ENCODE data around the gene ZRANB3. TPM values are rescaled to one million over a fixed set of nuclear protein-coding genes. Genes with fewer than 3 reads are reported as not detected.
A peak's percentile ranks its signal among the peaks of the same experiment; 100 is the strongest.

ZRANB3 gene
- total and polyA plus RNA-seq, 2 of the 13 experiments (the other 11 are each of a cell fraction or from before 2014, with no cell fraction given) = 5.8 to 25.2 TPM

DNA sequence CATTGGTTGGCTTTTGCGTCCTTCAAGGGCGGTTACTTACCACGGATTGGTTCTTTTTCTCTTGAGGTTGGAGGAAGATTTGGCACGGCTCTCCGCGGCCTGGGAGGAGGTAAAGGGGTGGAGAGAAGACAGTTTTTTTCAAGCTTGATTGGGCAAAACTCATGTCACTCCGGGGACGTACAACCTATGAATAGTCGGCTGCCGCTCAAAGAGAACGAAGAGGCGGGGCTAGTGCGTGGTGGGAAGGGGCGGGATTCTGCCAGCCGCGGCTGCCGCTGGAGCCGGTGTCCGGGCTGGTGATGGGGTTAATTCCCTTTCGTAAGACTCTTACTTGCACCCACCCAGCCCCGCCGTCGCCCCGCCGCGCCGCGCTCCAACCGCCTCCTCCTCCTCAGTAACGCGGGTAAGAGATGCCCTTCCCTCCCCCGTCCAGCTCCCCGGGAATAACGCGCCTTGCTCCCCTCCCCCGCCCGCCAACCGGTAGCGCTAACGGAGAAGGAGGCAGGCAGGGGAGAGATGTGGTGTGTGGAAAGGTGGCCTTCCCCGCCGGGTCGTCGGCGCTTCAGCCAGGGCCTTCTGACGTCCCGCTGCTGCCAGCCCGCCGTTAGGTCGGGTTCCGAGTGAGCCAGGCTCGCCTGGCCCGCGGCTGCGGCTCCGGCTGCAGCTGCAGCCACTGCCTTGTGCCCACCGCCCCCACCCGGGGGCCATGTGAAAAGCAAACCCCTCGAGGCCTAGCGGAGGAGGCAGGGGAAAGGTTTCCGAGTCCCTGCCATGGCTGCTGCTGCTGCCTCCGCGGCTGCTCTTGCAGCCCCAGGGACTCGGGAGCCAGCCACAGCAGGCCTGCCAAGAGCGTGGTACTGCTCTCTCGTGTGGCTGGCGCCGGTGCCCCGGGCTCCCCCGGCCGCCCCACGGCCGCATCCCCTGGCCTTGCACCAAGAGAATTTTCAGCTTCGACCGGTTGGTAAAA is 496 bp upstream of the ZRANB3 start, which contains the start of gene R3HDM1:
Gene R3HDM1 (plus strand): TSS at position 254 of the 967 bp plus-strand sequence. CDS start 73,362 bp downstream, outside the sequence.
- Histone ChIP-seq H3K9ac (ENCODE audit: insufficient read depth, low read depth, low read length) (peak within 1 kb of the TSS; percentile 94), H3K4me3 (replicated peaks in 1 of 3; ENCODE audit: insufficient read depth in 1 of 3, low read depth in 2 of 3, low read length in 3 of 3) (peak within 1 kb of the TSS; percentile 76 to 94 (median 87)), H3K4me1 (ENCODE audit: insufficient read depth, low read length) (peaks cover 56% of the 10 kb centered on the region), H3K36me3 (replicated peaks in 1 of 2; ENCODE audit: control insufficient read depth in 1 of 2, insufficient read depth in 2 of 2, low read length in 2 of 2) (no peaks in the 10 kb centered on the region), H3K27ac (ENCODE audit: extremely low read length, insufficient read depth, low read length) (peak within 1 kb of the TSS; percentile 95), H3K4me2 (ENCODE audit: low read depth, low read length) (peak within 1 kb of the TSS; percentile 87), H2AFZ (ENCODE audit: low read length) (peak within 1 kb of the TSS; percentile 98), H3K79me2 (ENCODE audit: insufficient read depth, low read length) (peaks cover 76% of the 10 kb centered on the region), H3K27me3 (ENCODE audit: control insufficient read depth in 1 of 2, insufficient read depth in 2 of 2, low read length in 2 of 2) (no peaks in the 10 kb centered on the region; a peak in 1 of 5 replicates), H3K9me3 (ENCODE audit: low read length) (no peaks in the 10 kb centered on the region), H4K20me1 (ENCODE audit: insufficient read depth, low read length) (no peaks in the 10 kb centered on the region)
- in situ Hi-C loops (cut with HindIII; ENCODE audit: extremely low pct_ligation_motif_present, low pct_unique_long_range_greater_than_20kb) = no loop called here
- ChIA-PET POLR2A (interaction anchor here (0.6 to 1.4 kb wide), 27 partner anchors 10 to 1119 kb away, joined by 3 to 15 read pairs (median 4); partner anchors contain the start of genes CCNT2 and UBXN4), CTCF (ENCODE audit: low intra/inter-chr PET ratio, low total read pairs) (no interaction called here)
- intact Hi-C loops (cut with micrococcal nuclease; ENCODE audit: unreplicated experiment) = loop anchor here (1.0 to 10.0 kb wide), 5 partner anchors 59 to 614 kb away; partner anchors contain the start of genes CCNT2 and UBXN4
- FAIRE-seq (peak; percentile 91), ATAC-seq (peak; percentile 89), DNase-seq (ENCODE audit: low spot score) (peak; percentile 100)
- WGBS (ENCODE audit: low lambda C conversion rate) = under 1% methylated on average over 54 of the region's 75 CpGs
- BruUV-seq (replicated peaks) = no TSS peak
- TF ChIP-seq, protein P1, sequence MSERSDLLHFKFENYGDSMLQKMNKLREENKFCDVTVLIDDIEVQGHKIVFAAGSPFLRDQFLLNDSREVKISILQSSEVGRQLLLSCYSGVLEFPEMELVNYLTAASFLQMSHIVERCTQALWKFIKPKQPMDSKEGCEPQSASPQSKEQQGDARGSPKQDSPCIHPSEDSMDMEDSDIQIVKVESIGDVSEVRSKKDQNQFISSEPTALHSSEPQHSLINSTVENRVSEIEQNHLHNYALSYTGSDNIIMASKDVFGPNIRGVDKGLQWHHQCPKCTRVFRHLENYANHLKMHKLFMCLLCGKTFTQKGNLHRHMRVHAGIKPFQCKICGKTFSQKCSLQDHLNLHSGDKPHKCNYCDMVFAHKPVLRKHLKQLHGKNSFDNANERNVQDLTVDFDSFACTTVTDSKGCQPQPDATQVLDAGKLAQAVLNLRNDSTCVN (CRISPR knock-in tag; IDR thresholded peaks at IDR 0.05; ENCODE audit: borderline replicate concordance) = no peak
- TF ChIP-seq ZNF556 (CRISPR knock-in tag; IDR thresholded peaks at IDR 0.05; ENCODE audit: borderline replicate concordance) (peak; percentile 94), SP140L (CRISPR knock-in tag; IDR thresholded peaks at IDR 0.05; ENCODE audit: borderline replicate concordance) (no peak), CEBPG (CRISPR knock-in tag; IDR thresholded peaks at IDR 0.05) (no peak), CAMTA2 (CRISPR knock-in tag; IDR thresholded peaks at IDR 0.05; ENCODE audit: borderline replicate concordance) (0 out of 2 replicates have a peak, but pooled peaks have one; percentile 87), ZNF572 (CRISPR knock-in tag; IDR thresholded peaks at IDR 0.05) (peak; percentile 95), MATR3 (CRISPR knock-in tag; IDR thresholded peaks at IDR 0.05) (no peak), ZNF33A (CRISPR knock-in tag; IDR thresholded peaks at IDR 0.05; ENCODE audit: borderline replicate concordance) (no peak), CBFB (CRISPR knock-in tag; IDR thresholded peaks at IDR 0.05) (no peak; the same call in 1 of the 2 replicates), ISX (CRISPR knock-in tag; conservative IDR thresholded peaks at IDR 0.05) (no peak), ZFAT (CRISPR knock-in tag; conservative IDR thresholded peaks at IDR 0.05) (no peak), TCF7 (IDR thresholded peaks at IDR 0.05; ENCODE audit: low read depth) (no peak), RNF2 (conservative IDR thresholded peaks at IDR 0.05; ENCODE audit: low read depth) (peak; percentile 69; the same call in 1 of the 2 replicates)
- TF ChIP-seq, protein P2, sequence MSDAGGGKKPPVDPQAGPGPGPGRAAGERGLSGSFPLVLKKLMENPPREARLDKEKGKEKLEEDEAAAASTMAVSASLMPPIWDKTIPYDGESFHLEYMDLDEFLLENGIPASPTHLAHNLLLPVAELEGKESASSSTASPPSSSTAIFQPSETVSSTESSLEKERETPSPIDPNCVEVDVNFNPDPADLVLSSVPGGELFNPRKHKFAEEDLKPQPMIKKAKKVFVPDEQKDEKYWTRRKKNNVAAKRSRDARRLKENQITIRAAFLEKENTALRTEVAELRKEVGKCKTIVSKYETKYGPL (CRISPR knock-in tag; IDR thresholded peaks at IDR 0.05) = 0 out of 2 replicates have a peak, but pooled peaks have one; percentile 45
- TF ChIP-seq, protein P3, sequence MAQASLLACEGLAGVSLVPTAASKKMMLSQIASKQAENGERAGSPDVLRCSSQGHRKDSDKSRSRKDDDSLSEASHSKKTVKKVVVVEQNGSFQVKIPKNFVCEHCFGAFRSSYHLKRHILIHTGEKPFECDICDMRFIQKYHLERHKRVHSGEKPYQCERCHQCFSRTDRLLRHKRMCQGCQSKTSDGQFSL (CRISPR knock-in tag; IDR thresholded peaks at IDR 0.05) = no peak
- TF ChIP-seq, protein P4, sequence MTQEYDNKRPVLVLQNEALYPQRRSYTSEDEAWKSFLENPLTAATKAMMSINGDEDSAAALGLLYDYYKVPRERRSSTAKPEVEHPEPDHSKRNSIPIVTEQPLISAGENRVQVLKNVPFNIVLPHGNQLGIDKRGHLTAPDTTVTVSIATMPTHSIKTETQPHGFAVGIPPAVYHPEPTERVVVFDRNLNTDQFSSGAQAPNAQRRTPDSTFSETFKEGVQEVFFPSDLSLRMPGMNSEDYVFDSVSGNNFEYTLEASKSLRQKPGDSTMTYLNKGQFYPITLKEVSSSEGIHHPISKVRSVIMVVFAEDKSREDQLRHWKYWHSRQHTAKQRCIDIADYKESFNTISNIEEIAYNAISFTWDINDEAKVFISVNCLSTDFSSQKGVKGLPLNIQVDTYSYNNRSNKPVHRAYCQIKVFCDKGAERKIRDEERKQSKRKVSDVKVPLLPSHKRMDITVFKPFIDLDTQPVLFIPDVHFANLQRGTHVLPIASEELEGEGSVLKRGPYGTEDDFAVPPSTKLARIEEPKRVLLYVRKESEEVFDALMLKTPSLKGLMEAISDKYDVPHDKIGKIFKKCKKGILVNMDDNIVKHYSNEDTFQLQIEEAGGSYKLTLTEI (CRISPR knock-in tag; conservative IDR thresholded peaks at IDR 0.05) = no peak
- TF ChIP-seq, protein P5, sequence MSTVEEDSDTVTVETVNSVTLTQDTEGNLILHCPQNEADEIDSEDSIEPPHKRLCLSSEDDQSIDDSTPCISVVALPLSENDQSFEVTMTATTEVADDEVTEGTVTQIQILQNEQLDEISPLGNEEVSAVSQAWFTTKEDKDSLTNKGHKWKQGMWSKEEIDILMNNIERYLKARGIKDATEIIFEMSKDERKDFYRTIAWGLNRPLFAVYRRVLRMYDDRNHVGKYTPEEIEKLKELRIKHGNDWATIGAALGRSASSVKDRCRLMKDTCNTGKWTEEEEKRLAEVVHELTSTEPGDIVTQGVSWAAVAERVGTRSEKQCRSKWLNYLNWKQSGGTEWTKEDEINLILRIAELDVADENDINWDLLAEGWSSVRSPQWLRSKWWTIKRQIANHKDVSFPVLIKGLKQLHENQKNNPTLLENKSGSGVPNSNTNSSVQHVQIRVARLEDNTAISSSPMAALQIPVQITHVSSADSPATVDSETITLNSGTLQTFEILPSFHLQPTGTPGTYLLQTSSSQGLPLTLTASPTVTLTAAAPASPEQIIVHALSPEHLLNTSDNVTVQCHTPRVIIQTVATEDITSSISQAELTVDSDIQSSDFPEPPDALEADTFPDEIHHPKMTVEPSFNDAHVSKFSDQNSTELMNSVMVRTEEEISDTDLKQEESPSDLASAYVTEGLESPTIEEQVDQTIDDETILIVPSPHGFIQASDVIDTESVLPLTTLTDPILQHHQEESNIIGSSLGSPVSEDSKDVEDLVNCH (CRISPR knock-in tag; IDR thresholded peaks at IDR 0.05) = no peak

Data from HepG2 (cell line).